Mesendoderm (in vitro differentiated cells): ENCODE results near the gene HPN.
"Not testable (repeated sequence)": the region's sequence is repeated elsewhere in the genome, so short reads cannot be mapped to it uniquely, and the experiment has no call there.

Experiments
- DNase-seq: peaks from one replicate; pipeline ENCODE4 v3.0.0; 2013
- H2AK5ac ChIP-seq: 2 replicates; pipeline ENCODE4 v1.6.1; 2013; ENCODE audit warnings: low read length, inconsistent platforms
- H2BK120ac ChIP-seq: 2 replicates; pipeline ENCODE4 v1.6.1; 2013; ENCODE audit warnings: low read depth, mild to moderate bottlenecking, low read length, moderate library complexity, mixed read lengths
- H2BK15ac ChIP-seq: replicated peaks from 2 replicates; pipeline ENCODE4 v1.6.1; 2013; ENCODE audit warnings: low read depth, mild to moderate bottlenecking, moderate library complexity
- H2BK5ac ChIP-seq: 2 replicates; pipeline ENCODE4 v1.6.1; 2013; ENCODE audit warnings: low read length, inconsistent platforms
- H3K18ac ChIP-seq: 2 replicates; pipeline ENCODE4 v1.6.1; 2013; ENCODE audit warnings: mild to moderate bottlenecking, low read length, mixed read lengths
- H3K23ac ChIP-seq: one replicate; pipeline ENCODE4 v1.6.1; 2013; ENCODE audit warnings: low read length
- H3K27ac ChIP-seq: 2 replicates; pipeline ENCODE4 v1.5.1; 2013; ENCODE audit warnings: low read depth, mild to moderate bottlenecking, inconsistent platforms, low read length, moderate library complexity
- H3K27me3 ChIP-seq: 2 replicates; pipeline ENCODE4 v1.6.1; 2013; ENCODE audit warnings: low read length, control low read depth, mild to moderate bottlenecking, inconsistent platforms; ENCODE audit not compliant: insufficient read depth, poor library complexity
- H3K36me3 ChIP-seq: 2 replicates; pipeline ENCODE4 v1.6.1; 2013; ENCODE audit warnings: low read length, inconsistent platforms; ENCODE audit not compliant: control insufficient read depth, insufficient read depth
- H3K4ac ChIP-seq: one replicate; pipeline ENCODE4 v1.6.1; 2013; ENCODE audit warnings: low read depth, mild to moderate bottlenecking, low read length, moderate library complexity
- H3K4me1 ChIP-seq: 2 replicates; pipeline ENCODE4 v1.6.1; 2013; ENCODE audit warnings: low read depth, low read length, inconsistent platforms; ENCODE audit not compliant: control insufficient read depth
- H3K4me2 ChIP-seq: 2 replicates; pipeline ENCODE4 v1.6.1; 2013; ENCODE audit warnings: low read length
- H3K4me3 ChIP-seq: 2 replicates; pipeline ENCODE4 v1.5.1; 2013; ENCODE audit warnings: mild to moderate bottlenecking, low read length
- H3K56ac ChIP-seq: one replicate; pipeline ENCODE4 v1.6.1; 2013; ENCODE audit warnings: low read length
- H3K79me1 ChIP-seq: 2 replicates; pipeline ENCODE4 v1.6.1; 2013; ENCODE audit warnings: low read length, inconsistent platforms
- H3K79me2 ChIP-seq: 2 replicates; pipeline ENCODE4 v1.6.1; 2013; ENCODE audit warnings: mild to moderate bottlenecking, low read length; ENCODE audit not compliant: control insufficient read depth, insufficient read depth
- H3K9ac ChIP-seq: 2 replicates; pipeline ENCODE4 v1.6.1; 2013; ENCODE audit warnings: low read length, inconsistent platforms
- H4K5ac ChIP-seq: one replicate; pipeline ENCODE4 v1.6.1; 2013; ENCODE audit warnings: low read length
- H4K8ac ChIP-seq: one replicate; pipeline ENCODE4 v1.6.1; 2013; ENCODE audit warnings: low read depth, mild to moderate bottlenecking, control low read depth, low read length, moderate library complexity
- WGBS: extraction: QIAGEN DNeasy Blood & Tissue Kit; methylation state at CpG from one replicate; pipeline ENCODE4 v1.1.7; 2013; ENCODE audit warnings: low lambda C conversion rate, missing lambda C conversion rate; ENCODE audit not compliant: insufficient coverage; ENCODE audit errors: extremely low coverage; 5-methylcytosine and 5-hydroxymethylcytosine counted together

HPN gene

GRCh38 chr19:35000647-35001501 is 40.6 kb upstream of the HPN start:
- Histone ChIP-seq H3K23ac (peak overlapping the region; percentile 66), H3K9ac (peak overlapping the region; percentile 99), H3K56ac (peak overlapping the region; percentile 98), H4K8ac (peak overlapping the region; percentile 77), H3K79me2 (peaks cover 48% of the 10 kb centered on the region), H2BK5ac (peak overlapping the region; percentile 70), H3K79me1 (peaks cover 23% of the 10 kb centered on the region), H3K4me1 (peaks cover 9% of the 10 kb centered on the region), H2BK120ac (peak overlapping the region; percentile 56), H3K4me3 (peak overlapping the region; percentile 96), H3K18ac (peak overlapping the region; percentile 95), H3K4me2 (peak overlapping the region; percentile 99), H2BK15ac (no peak overlapping the region), H3K4ac (peak overlapping the region; percentile 98), H4K5ac (no peak overlapping the region), H3K27me3 (no peaks in the 10 kb centered on the region), H2AK5ac (peak overlapping the region; percentile 95), H3K27ac (peak overlapping the region; percentile 66), H3K36me3 (peaks cover 3% of the 10 kb centered on the region)
- no CpG with 5 or more reads among the region's 46 CpGs for WGBS
- DNase-seq = peak; percentile 66

- Histone ChIP-seq H3K27ac (no peak overlapping the region), H4K5ac (no peak overlapping the region), H3K9ac (peak overlapping the region; percentile 50), H3K56ac (peak overlapping the region; percentile 22), H4K8ac (no peak overlapping the region), H3K36me3 (peaks cover 5% of the 10 kb centered on the region), H3K4me1 (peaks cover 9% of the 10 kb centered on the region), H3K18ac (no peak overlapping the region), H2BK120ac (no peak overlapping the region), H3K4ac (no peak overlapping the region), H3K4me2 (peak overlapping the region; percentile 26), H2AK5ac (no peak overlapping the region), H3K4me3 (no peak overlapping the region), H3K23ac (no peak overlapping the region), H3K27me3 (no peaks in the 10 kb centered on the region), H2BK5ac (no peak overlapping the region), H3K79me2 (peaks cover 57% of the 10 kb centered on the region), H2BK15ac (no peak overlapping the region), H3K79me1 (peaks cover 31% of the 10 kb centered on the region)
- WGBS = no CpG with 5 or more reads among the region's 11 CpGs
- DNase-seq = no peak
Observed at GRCh38 chr19:35002037-35002535, 39.4 kb upstream of the HPN start.

GRCh38 chr19:35004517-35005255 is 36.8 kb upstream of the HPN start:
- Histone ChIP-seq H3K27ac (no peak overlapping the region), H3K23ac (peak overlapping the region; percentile 73), H3K4me3 (no peak overlapping the region), H3K4me1 (peaks cover 6% of the 10 kb centered on the region), H2BK5ac (no peak overlapping the region), H3K4ac (no peak overlapping the region), H3K4me2 (no peak overlapping the region), H2AK5ac (no peak overlapping the region), H3K36me3 (peaks cover 5% of the 10 kb centered on the region), H3K79me1 (peaks cover 31% of the 10 kb centered on the region), H4K5ac (no peak overlapping the region), H2BK120ac (no peak overlapping the region), H3K79me2 (peaks cover 57% of the 10 kb centered on the region), H4K8ac (no peak overlapping the region), H3K9ac (no peak overlapping the region), H3K27me3 (no peaks in the 10 kb centered on the region), H2BK15ac (no peak overlapping the region), H3K56ac (no peak overlapping the region), H3K18ac (no peak overlapping the region)
- WGBS = no CpG with 5 or more reads among the region's 18 CpGs
- no peak for DNase-seq

- WGBS = no CpG with 5 or more reads among the region's 11 CpGs
- H2AK5ac ChIP-seq = no peak overlapping the region
- H4K8ac ChIP-seq = no peak overlapping the region
- H3K4ac ChIP-seq = no peak overlapping the region
- no peak overlapping the region for H3K18ac ChIP-seq
- no peak for DNase-seq
- H3K4me1 ChIP-seq = peaks cover 6% of the 10 kb centered on the region
- H3K4me2 ChIP-seq = no peak overlapping the region
- H3K27me3 ChIP-seq = no peaks in the 10 kb centered on the region
- no peak overlapping the region for H2BK5ac ChIP-seq
- no peak overlapping the region for H3K23ac ChIP-seq
- no peak overlapping the region for H2BK120ac ChIP-seq
- H3K9ac ChIP-seq = no peak overlapping the region
- peaks cover 57% of the 10 kb centered on the region for H3K79me2 ChIP-seq
- H3K27ac ChIP-seq = no peak overlapping the region
- no peak overlapping the region for H4K5ac ChIP-seq
- H3K36me3 ChIP-seq = peaks cover 5% of the 10 kb centered on the region
- H3K4me3 ChIP-seq = no peak overlapping the region
- peaks cover 31% of the 10 kb centered on the region for H3K79me1 ChIP-seq
- H2BK15ac ChIP-seq = no peak overlapping the region
- no peak overlapping the region for H3K56ac ChIP-seq
Observed at GRCh38 chr19:35005256-35005977, 36.1 kb upstream of the HPN start.

GRCh38 chr19:35006007-35006341 is 35.5 kb upstream of the HPN start:
- DNase-seq, H3K36me3 ChIP-seq, H3K27ac ChIP-seq, H2BK15ac ChIP-seq, H3K18ac ChIP-seq, H2BK5ac ChIP-seq, H3K4ac ChIP-seq, H2AK5ac ChIP-seq, H4K8ac ChIP-seq, H3K9ac ChIP-seq, H3K4me1 ChIP-seq, H3K23ac ChIP-seq, H4K5ac ChIP-seq, H3K56ac ChIP-seq, H2BK120ac ChIP-seq, H3K27me3 ChIP-seq, H3K4me2 ChIP-seq, H3K4me3 ChIP-seq: not testable (repeated sequence)
- Histone ChIP-seq H3K79me2 (peaks cover 52% of the 10 kb centered on the region), H3K79me1 (peaks cover 31% of the 10 kb centered on the region)
- WGBS = no CpG with 5 or more reads among the region's 6 CpGs
